HepG2 (cell line): ENCODE measurements around the gene REEP2. TPM values are rescaled to one million over a fixed set of nuclear protein-coding genes. Genes with fewer than 3 reads are reported as not detected.

Experiments used
- ATAC-seq: fragments of 200-7000 bp; cut with Tn5 transposase; 3 replicates; pipeline ENCODE4 v1.9.1; 2020; ENCODE audit warnings: mild to moderate bottlenecking, moderate library complexity
- BruUV-seq: library from RNA; stranded (reverse); fragments of 400-500 nt; replicated peaks from 2 replicates; lab custom pipeline; 2021; lab: Mats Ljungman, UMichigan
- CTCF ChIA-PET: fragments of 300-600 bp; formaldehyde crosslinking; extraction: SDS; loops from one replicate; lab custom pipeline; 2021; ENCODE audit warnings: low total read pairs, inconsistent platforms, low intra/inter-chr PET ratio; lab: Yijun Ruan, JAX
- POLR2A ChIA-PET: fragments of 350-600 bp; sonication (Branson Sonifier 250); formaldehyde crosslinking; loops from one replicate; lab custom pipeline; 2020; ENCODE audit warnings: antibody characterized with exemption, inconsistent platforms; lab: Yijun Ruan, JAX
- DNase-seq: peaks from one replicate; pipeline ENCODE4 v3.0.0-alpha.2; 2015; ENCODE audit warnings: low spot score
- FAIRE-seq: peaks from 3 replicates; lab custom pipeline; 2011; peaks lifted over from hg19 to GRCh38; lab: Jason Lieb, UNC
- H2AFZ ChIP-seq: one replicate; pipeline ENCODE4 v1.6.1; 2011; ENCODE audit warnings: low read length, inconsistent platforms
- H3K27ac ChIP-seq: fragments of 300-600 bp; 3 replicates; pipeline ENCODE4 v1.8.0; 2011; ENCODE audit warnings: mixed run types, mild to moderate bottlenecking, mixed read lengths, low read length, inconsistent platforms; ENCODE audit not compliant: insufficient read depth; ENCODE audit errors: extremely low read length
- H3K27me3 ChIP-seq, 2 experiments: fragments of 200-600 bp in 1 of 2; 2 replicates in 1 of 2; 3 replicates in 1 of 2; pipeline versions ENCODE4 v1.6.0 to v1.8.0; 2011; ENCODE audit warnings: low read length in 2 of 2, mild to moderate bottlenecking in 2 of 2, moderate library complexity in 2 of 2, inconsistent platforms in 1 of 2; ENCODE audit not compliant: insufficient read depth in 2 of 2, control insufficient read depth in 1 of 2
- H3K36me3 ChIP-seq, 2 experiments: fragments of 200-600 bp in 1 of 2; replicated peaks in 1 of 2; 2 replicates in 1 of 2; 3 replicates in 1 of 2; pipeline versions ENCODE4 v1.5.1 to v1.8.0; 2011; ENCODE audit warnings: low read length in 2 of 2, inconsistent platforms in 1 of 2; ENCODE audit not compliant: insufficient read depth in 2 of 2, control insufficient read depth in 1 of 2
- H3K4me1 ChIP-seq: 2 replicates; pipeline ENCODE4 v1.5.1; 2012; ENCODE audit warnings: low read length, inconsistent platforms; ENCODE audit not compliant: insufficient read depth
- H3K4me2 ChIP-seq: 2 replicates; pipeline ENCODE4 v1.6.0; 2011; ENCODE audit warnings: low read depth, low read length, inconsistent platforms
- H3K4me3 ChIP-seq, 3 experiments: fragments of 200-600 bp in 1 of 3; sonication (generic), shearing (Covaris generic) in 1 of 3; replicated peaks in 1 of 3; 2 replicates each; pipeline ENCODE4 v1.5.1; 2011 to 2016; ENCODE audit warnings: low read length in 3 of 3, inconsistent platforms in 2 of 3, low read depth in 2 of 3, mild to moderate bottlenecking in 2 of 3, control low read depth in 1 of 3, mixed read lengths in 1 of 3; ENCODE audit not compliant: insufficient read depth in 1 of 3
- H3K79me2 ChIP-seq: one replicate; pipeline ENCODE4 v1.6.1; 2011; ENCODE audit warnings: low read length, inconsistent platforms; ENCODE audit not compliant: insufficient read depth
- H3K9ac ChIP-seq: 2 replicates; pipeline ENCODE4 v1.6.0; 2011; ENCODE audit warnings: mild to moderate bottlenecking, low read depth, low read length, inconsistent platforms; ENCODE audit not compliant: insufficient read depth
- H3K9me3 ChIP-seq: 2 replicates; pipeline ENCODE4 v1.5.1; 2012; ENCODE audit warnings: mild to moderate bottlenecking, low read length
- H4K20me1 ChIP-seq: 2 replicates; pipeline ENCODE4 v1.6.0; 2011; ENCODE audit warnings: inconsistent platforms, mild to moderate bottlenecking, low read length, moderate library complexity; ENCODE audit not compliant: insufficient read depth
- GPBP1L1 ChIP-seq: sonication (generic); formaldehyde crosslinking; IDR thresholded peaks from 2 replicates; pipeline ENCODE4 v1.5.0; 2020; ENCODE audit warnings: mild to moderate bottlenecking, missing genetic modification reagents
- NFIB ChIP-seq: sonication (generic); formaldehyde crosslinking; IDR thresholded peaks from 2 replicates; pipeline ENCODE4 v1.9.0; 2021; ENCODE audit warnings: missing genetic modification reagents, mild to moderate bottlenecking, borderline replicate concordance
- NR3C1 ChIP-seq: sonication (generic); formaldehyde crosslinking; IDR thresholded peaks from 2 replicates; pipeline ENCODE4 v1.4.0; 2020; ENCODE audit warnings: missing genetic modification reagents
- POLR2A ChIP-seq, 2 experiments: IDR thresholded peaks; 2 replicates each; pipeline ENCODE4 v1.6.1; 2011; ENCODE audit warnings: low read depth in 2 of 2, low read length in 2 of 2, mild to moderate bottlenecking in 1 of 2, moderate library complexity in 1 of 2; ENCODE audit not compliant: insufficient read depth in 1 of 2
- SRF ChIP-seq: IDR thresholded peaks from 2 replicates; pipeline ENCODE4 v1.6.1; 2011; ENCODE audit warnings: mild to moderate bottlenecking, low read depth, low read length, moderate library complexity
- ZFP36L2 ChIP-seq: sonication (generic); formaldehyde crosslinking; IDR thresholded peaks from 2 replicates; pipeline ENCODE4 v1.4.0; 2020; ENCODE audit warnings: missing genetic modification reagents
- ZNF101 ChIP-seq: sonication (generic); formaldehyde crosslinking; IDR thresholded peaks from 2 replicates; pipeline ENCODE4 v1.4.0; 2020; ENCODE audit warnings: mild to moderate bottlenecking, low read depth, missing genetic modification reagents, borderline replicate concordance
- ZNF629 ChIP-seq: sonication (generic); formaldehyde crosslinking; conservative IDR thresholded peaks from 2 replicates; pipeline ENCODE4 v1.5.0; 2020; ENCODE audit warnings: missing genetic modification reagents
- ZNF670 ChIP-seq: sonication (generic); formaldehyde crosslinking; IDR thresholded peaks from 2 replicates; pipeline ENCODE4 v1.8.0; 2022; ENCODE audit warnings: mild to moderate bottlenecking, missing genetic modification reagents, borderline replicate concordance
- ZNF687 ChIP-seq: sonication (generic); formaldehyde crosslinking; IDR thresholded peaks from 2 replicates; pipeline ENCODE4 v1.5.1; 2020; ENCODE audit warnings: mild to moderate bottlenecking, missing genetic modification reagents, moderate library complexity
- ZNF784 ChIP-seq: sonication (generic); formaldehyde crosslinking; IDR thresholded peaks from 2 replicates; pipeline ENCODE4 v1.5.1; 2020; ENCODE audit warnings: missing genetic modification reagents, mild to moderate bottlenecking, borderline replicate concordance
- WGBS: methylation state at CpG from one replicate; pipeline ENCODE4 v1.1.6; 2017; ENCODE audit warnings: low lambda C conversion rate; 5-methylcytosine and 5-hydroxymethylcytosine counted together
- in situ Hi-C: cut with HindIII; loops from 2 replicates; pipeline ENCODE4 v1.10.0; 2017; ENCODE audit warnings: low pct_unique_long_range_greater_than_20kb; ENCODE audit not compliant: extremely low pct_ligation_motif_present
- intact Hi-C: fragments of 100-400 bp; cut with micrococcal nuclease; formaldehyde crosslinking; loops from one replicate; pipeline ENCODE4 v1.10.0; 2022; ENCODE audit not compliant: unreplicated experiment
- polyA plus RNA-seq, 8 experiments: library from polyadenylated mRNA; depleted of rRNA in 3 of 8; stranded (reverse) in 7 of 8; unstranded in 1 of 8; fragments of >200 nt; fragmentation: Illumina TruSeq in 4 of 8; extraction: Trizol in 4 of 8; gene quantifications; 2 replicates each; pipeline versions ENCODE4 v1.2.1 to v1.2.3, GENCODE V29; 2011 to 2016; ENCODE audit warnings: low read depth in 4 of 8, missing spikeins in 1 of 8, mixed read lengths in 1 of 8; ENCODE audit not compliant: insufficient read depth in 1 of 8
- total RNA-seq, 5 experiments: library from RNA; depleted of rRNA; stranded (reverse); fragments of >200 nt; fragmentation: Illumina TruSeq; extraction: Trizol; gene quantifications; 2 replicates each; pipeline ENCODE4 v1.2.3, GENCODE V29; 2016; ENCODE audit warnings: low read depth in 1 of 5

Gene REEP2
- total and polyA plus RNA-seq, 2 of the 13 experiments (the other 11 are each of a cell fraction or from before 2014, with no cell fraction given): 5.3 to 7.8 TPM

GRCh38 chr5:138488481-138488945 lies 49.7 kb downstream of the REEP2 start:
- ATAC-seq: no peak

GRCh38 chr5:138489683-138490061 lies 50.8 kb downstream of the REEP2 start:
- Histone ChIP-seq H3K27me3 (peaks cover 4 to 35% of the 10 kb centered on the region in 2 experiments; a peak in 4 of 5 replicates), H3K4me2 (peak overlapping the region; percentile 92), H3K36me3 (no peaks in the 10 kb centered on the region), H3K4me1 (peaks cover 52% of the 10 kb centered on the region), H3K79me2 (no peaks in the 10 kb centered on the region), H3K9me3 (no peaks in the 10 kb centered on the region), H3K4me3 (peak overlapping the region in 1 of 3 experiments; percentile 31; a peak in 1 of 6 replicates), H4K20me1 (no peaks in the 10 kb centered on the region), H3K27ac (no peak overlapping the region), H2AFZ (no peak overlapping the region), H3K9ac (no peak overlapping the region)
- BruUV-seq: no TSS peak
- DNase-seq (no peak), FAIRE-seq (no peak), ATAC-seq (no peak)
- ChIA-PET CTCF (no interaction called here), POLR2A (interaction anchor here (1.3 kb wide), 2 partner anchors 13 to 23 kb away, joined by 4 to 5 read pairs; no protein-coding TSS in a partner anchor)
- in situ Hi-C loops (no loop called here), intact Hi-C loops (no loop called here)
- WGBS: 16% methylated on average over 4 of the region's 5 CpGs
- TF ChIP-seq SRF: no peak
- TF ChIP-seq ZNF101 (CRISPR knock-in tag): no peak
- no peak for TF ChIP-seq ZNF784 (CRISPR knock-in tag)
- no peak for TF ChIP-seq NFIB (CRISPR knock-in tag)
- TF ChIP-seq POLR2A (IDR thresholded peaks at IDR 0.05; ENCODE audit: insufficient read depth in 1 of 2, low read depth in 2 of 2, low read length in 2 of 2): no peak
- no peak for TF ChIP-seq ZNF670 (CRISPR knock-in tag)
- no peak for TF ChIP-seq GPBP1L1
- TF ChIP-seq ZNF687: peak; percentile 31; the same call in 1 of the 2 replicates
- no peak for TF ChIP-seq NR3C1

More at GRCh38 chr5:138488481-138488945, 49.7 kb downstream of the REEP2 start:
- Histone ChIP-seq H3K4me2 (no peak overlapping the region; the same call in 1 of the 2 replicates), H3K36me3 (no peaks in the 10 kb centered on the region), H3K9ac (no peak overlapping the region), H3K79me2 (no peaks in the 10 kb centered on the region), H3K9me3 (no peaks in the 10 kb centered on the region), H2AFZ (no peak overlapping the region), H3K27me3 (peaks cover 5 to 35% of the 10 kb centered on the region in 2 experiments), H4K20me1 (no peaks in the 10 kb centered on the region), H3K4me3 (no peak overlapping the region), H3K27ac (no peak overlapping the region), H3K4me1 (peaks cover 40% of the 10 kb centered on the region)
- in situ Hi-C loops (no loop called here), intact Hi-C loops (no loop called here)
- DNase-seq (no peak), FAIRE-seq (no peak)
- CTCF ChIA-PET: no interaction called here
- TF ChIP-seq ZNF629 (CRISPR knock-in tag) (peak; percentile 44; the same call in 1 of the 2 replicates), ZFP36L2 (no peak)
- no TSS peak for BruUV-seq
- 0% methylated on average over 2 of the region's 5 CpGs for WGBS
- POLR2A ChIA-PET: no interaction called here
